ENCODE results near the gene TMEM185B.
"Not testable (repeated sequence)": the region's sequence is repeated elsewhere in the genome, so short reads cannot be mapped to it uniquely, and the experiment has no call there.

The TMEM185B gene

GRCh38 chr2:120204022-120204405 is 19.2 kb downstream of the TMEM185B start:
- H3K79me2 ChIP-seq (ENCODE audit: control insufficient read depth, low read length): no peaks in the 10 kb centered on the region
- no peaks in the 10 kb centered on the region for H4K20me1 ChIP-seq (ENCODE audit: control insufficient read depth, insufficient read depth, low read depth, low read length)
- no peak overlapping the region for H3K27ac ChIP-seq (ENCODE audit: low read depth, low read length)
- peaks cover 4% of the 10 kb centered on the region for H3K4me1 ChIP-seq (ENCODE audit: control insufficient read depth, low read length)
- no peaks in the 10 kb centered on the region for H3F3A ChIP-seq (ENCODE audit: control insufficient read depth, insufficient read depth)
- H3K9me3 ChIP-seq (ENCODE audit: control insufficient read depth, insufficient read depth, low read length): no peaks in the 10 kb centered on the region
- TF ChIP-seq CTCF (IDR thresholded peaks at IDR 0.05; ENCODE audit: low read depth, low read length, poor library complexity, severe bottlenecking): no peak
- TF ChIP-seq EZH2phosphoT487 (IDR thresholded peaks at IDR 0.05; ENCODE audit: borderline replicate concordance, low read length): no peak
- H3K9me2 ChIP-seq (replicated peaks; ENCODE audit: control insufficient read depth, low read length): no peaks in the 10 kb centered on the region
- no peaks in the 10 kb centered on the region for H3K27me3 ChIP-seq (ENCODE audit: control insufficient read depth, low read length)
- H3K36me3 ChIP-seq (ENCODE audit: control insufficient read depth, low read length): no peaks in the 10 kb centered on the region
- H3K4me2 ChIP-seq (ENCODE audit: low read length): no peak overlapping the region
- H3K4me3 ChIP-seq (ENCODE audit: low read length): no peak overlapping the region

GRCh38 chr2:120203251-120204021 is 19.8 kb downstream of the TMEM185B start:
- Histone ChIP-seq H3K4me3 (ENCODE audit: low read length) (no peak overlapping the region), H3F3A (ENCODE audit: control insufficient read depth, insufficient read depth) (no peaks in the 10 kb centered on the region), H3K27ac (ENCODE audit: low read depth, low read length) (no peak overlapping the region), H3K9me3 (ENCODE audit: control insufficient read depth, insufficient read depth, low read length) (no peaks in the 10 kb centered on the region), H3K9me2 (replicated peaks; ENCODE audit: control insufficient read depth, low read length) (no peaks in the 10 kb centered on the region), H4K20me1 (ENCODE audit: control insufficient read depth, insufficient read depth, low read depth, low read length) (no peaks in the 10 kb centered on the region), H3K4me2 (ENCODE audit: low read length) (no peak overlapping the region), H3K27me3 (ENCODE audit: control insufficient read depth, low read length) (no peaks in the 10 kb centered on the region), H3K4me1 (ENCODE audit: control insufficient read depth, low read length) (peaks cover 4% of the 10 kb centered on the region), H3K79me2 (ENCODE audit: control insufficient read depth, low read length) (no peaks in the 10 kb centered on the region), H3K36me3 (ENCODE audit: control insufficient read depth, low read length) (no peaks in the 10 kb centered on the region)
- TF ChIP-seq CTCF (IDR thresholded peaks at IDR 0.05; ENCODE audit: low read depth, low read length, poor library complexity, severe bottlenecking) (no peak), EZH2phosphoT487 (IDR thresholded peaks at IDR 0.05; ENCODE audit: borderline replicate concordance, low read length) (no peak)

- not testable (repeated sequence) for H3F3A ChIP-seq (ENCODE audit: control insufficient read depth, insufficient read depth); H4K20me1 ChIP-seq (ENCODE audit: control insufficient read depth, insufficient read depth, low read depth, low read length); H3K4me1 ChIP-seq (ENCODE audit: control insufficient read depth, low read length); H3K9me3 ChIP-seq (ENCODE audit: control insufficient read depth, insufficient read depth, low read length); H3K27ac ChIP-seq (ENCODE audit: low read depth, low read length); H3K4me2 ChIP-seq (ENCODE audit: low read length); H3K36me3 ChIP-seq (ENCODE audit: control insufficient read depth, low read length); H3K27me3 ChIP-seq (ENCODE audit: control insufficient read depth, low read length); H3K9me2 ChIP-seq (replicated peaks; ENCODE audit: control insufficient read depth, low read length); H3K4me3 ChIP-seq (ENCODE audit: low read length); H3K79me2 ChIP-seq (ENCODE audit: control insufficient read depth, low read length)
Measured at GRCh38 chr2:120199817-120200459, 23.3 kb downstream of the TMEM185B start.

GRCh38 chr2:120195553-120195952 is 27.6 kb downstream of the TMEM185B start:
- Histone ChIP-seq H3K4me1 (ENCODE audit: control insufficient read depth, low read length) (no peaks in the 10 kb centered on the region), H3K4me3 (ENCODE audit: low read length) (no peak overlapping the region), H4K20me1 (ENCODE audit: control insufficient read depth, insufficient read depth, low read depth, low read length) (no peaks in the 10 kb centered on the region), H3K4me2 (ENCODE audit: low read length) (no peak overlapping the region), H3K9me3 (ENCODE audit: control insufficient read depth, insufficient read depth, low read length) (no peaks in the 10 kb centered on the region; the same call in 1 of the 2 replicates), H3F3A (ENCODE audit: control insufficient read depth, insufficient read depth) (no peaks in the 10 kb centered on the region), H3K79me2 (ENCODE audit: control insufficient read depth, low read length) (no peaks in the 10 kb centered on the region), H3K36me3 (ENCODE audit: control insufficient read depth, low read length) (no peaks in the 10 kb centered on the region), H3K27me3 (ENCODE audit: control insufficient read depth, low read length) (no peaks in the 10 kb centered on the region), H3K9me2 (replicated peaks; ENCODE audit: control insufficient read depth, low read length) (no peaks in the 10 kb centered on the region), H3K27ac (ENCODE audit: low read depth, low read length) (no peak overlapping the region)
- TF ChIP-seq EZH2phosphoT487 (IDR thresholded peaks at IDR 0.05; ENCODE audit: borderline replicate concordance, low read length) (no peak), CTCF (IDR thresholded peaks at IDR 0.05; ENCODE audit: low read depth, low read length, poor library complexity, severe bottlenecking) (no peak)

Data from DOHH2 (cell line).